CMK (cell line): ENCODE results near the gene MED22.
"Not testable (repeated sequence)": the region's sequence is repeated elsewhere in the genome, so short reads cannot be mapped to it uniquely, and the experiment has no call there.

Source experiments
- DNase-seq: peaks from one replicate; pipeline ENCODE4 v3.0.0-alpha.2; 2010; ENCODE audit warnings: low read depth

MED22 gene

DNA sequence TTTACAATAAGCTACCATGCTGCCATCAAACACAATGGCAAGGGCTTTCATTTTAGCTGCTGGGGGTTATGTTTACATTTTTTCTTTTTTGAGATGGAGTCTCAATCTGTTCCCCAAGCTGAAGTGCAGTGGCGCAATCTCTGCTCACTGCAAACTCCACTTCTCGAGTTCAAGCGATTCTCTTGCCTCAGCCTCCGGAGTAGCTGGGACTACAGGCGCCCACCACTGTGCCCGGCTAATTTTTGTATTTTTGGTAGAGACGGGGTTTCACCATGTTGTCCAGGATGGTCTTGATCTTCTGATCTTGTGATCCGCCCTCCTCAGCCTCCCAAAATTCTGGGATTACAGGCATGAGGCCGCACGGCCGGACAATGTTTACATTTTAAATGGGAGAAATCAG lies 13.0 kb downstream of the MED22 start:
- not testable (repeated sequence) for DNase-seq

GRCh38 chr9:133334161-133334560 lies 13.8 kb downstream of the MED22 start:
- DNase-seq: no peak

- DNase-seq: no peak
Observed at GRCh38 chr9:133333566-133333965, 14.4 kb downstream of the MED22 start.

GRCh38 chr9:133333011-133333410 lies 14.9 kb downstream of the MED22 start:
- no peak for DNase-seq

DNA sequence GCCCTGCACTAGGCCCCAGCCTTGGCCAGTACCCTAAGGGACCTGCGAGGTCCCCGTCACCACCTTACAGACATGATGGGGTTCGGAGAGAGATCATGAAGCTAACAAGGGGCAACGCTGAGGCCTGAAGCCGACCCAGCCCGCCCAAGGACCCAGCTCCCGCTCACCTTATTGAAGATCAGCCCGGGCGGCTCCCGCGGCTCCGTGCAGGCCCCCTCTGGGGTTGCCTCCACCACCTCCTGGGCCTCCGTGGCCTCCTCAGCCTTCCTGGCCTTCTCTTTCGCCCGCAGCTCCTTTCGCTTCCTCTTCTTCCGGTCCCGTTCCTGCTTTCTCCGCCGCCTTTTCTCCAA lies 15.6 kb downstream of the MED22 start:
- DNase-seq: no peak

DNA sequence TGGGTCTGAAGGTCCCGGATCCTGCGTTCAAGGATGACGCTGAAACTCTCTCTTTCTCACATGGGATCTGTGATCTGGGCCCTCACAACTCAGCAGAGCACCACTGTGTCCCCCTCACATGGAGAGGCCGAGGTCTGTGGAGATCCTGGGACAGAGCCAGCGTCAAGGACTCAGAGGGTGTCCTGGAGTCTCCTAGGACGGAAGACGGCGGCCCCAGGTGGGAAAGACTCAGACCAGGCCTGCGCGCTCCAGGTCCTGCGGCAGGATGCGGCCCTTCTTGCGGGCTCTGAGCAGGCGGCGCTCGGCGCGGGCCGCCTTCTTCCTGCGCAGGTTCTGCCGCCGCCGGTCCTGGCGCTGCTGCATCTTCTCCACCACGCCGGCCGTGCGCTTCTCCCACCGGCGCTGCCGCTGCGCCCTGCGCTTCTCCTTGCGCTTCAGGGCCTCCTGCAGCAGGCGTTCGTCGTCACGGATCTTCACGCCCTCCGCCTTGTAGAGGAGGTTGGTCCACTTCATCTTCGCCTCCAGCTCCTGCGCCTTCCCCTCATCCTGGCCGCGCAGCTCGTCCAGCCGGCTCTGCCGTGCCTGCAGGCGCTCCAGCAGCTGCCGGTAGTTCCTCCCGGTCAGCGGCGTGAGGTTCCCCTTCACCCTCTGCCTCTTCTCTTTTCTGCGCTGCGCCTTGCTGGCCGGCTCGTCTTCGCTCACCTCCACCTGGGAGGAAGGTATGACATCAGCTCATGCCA lies 16.1 kb downstream of the MED22 start:
- DNase-seq: no peak

DNA sequence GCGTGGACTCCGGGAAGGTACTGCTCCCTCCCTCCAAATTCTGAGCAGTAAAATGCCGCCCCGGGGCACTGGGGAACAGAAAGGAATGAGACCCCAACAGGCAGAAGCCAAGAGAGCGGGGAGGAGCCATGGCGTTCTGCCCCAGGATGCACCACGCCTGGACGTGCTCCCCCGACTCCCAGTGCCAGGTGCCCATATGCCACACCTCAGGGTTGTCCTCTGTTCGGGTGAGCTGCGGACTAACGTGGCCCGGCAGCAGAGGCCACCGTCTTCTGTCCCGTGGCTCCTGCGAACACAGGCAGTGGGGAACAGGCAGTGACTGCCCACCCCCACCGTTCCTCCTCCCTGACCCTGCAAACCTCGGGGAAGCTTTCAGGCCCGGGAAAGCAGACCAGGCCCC lies 16.7 kb downstream of the MED22 start:
- DNase-seq: no peak

DNA sequence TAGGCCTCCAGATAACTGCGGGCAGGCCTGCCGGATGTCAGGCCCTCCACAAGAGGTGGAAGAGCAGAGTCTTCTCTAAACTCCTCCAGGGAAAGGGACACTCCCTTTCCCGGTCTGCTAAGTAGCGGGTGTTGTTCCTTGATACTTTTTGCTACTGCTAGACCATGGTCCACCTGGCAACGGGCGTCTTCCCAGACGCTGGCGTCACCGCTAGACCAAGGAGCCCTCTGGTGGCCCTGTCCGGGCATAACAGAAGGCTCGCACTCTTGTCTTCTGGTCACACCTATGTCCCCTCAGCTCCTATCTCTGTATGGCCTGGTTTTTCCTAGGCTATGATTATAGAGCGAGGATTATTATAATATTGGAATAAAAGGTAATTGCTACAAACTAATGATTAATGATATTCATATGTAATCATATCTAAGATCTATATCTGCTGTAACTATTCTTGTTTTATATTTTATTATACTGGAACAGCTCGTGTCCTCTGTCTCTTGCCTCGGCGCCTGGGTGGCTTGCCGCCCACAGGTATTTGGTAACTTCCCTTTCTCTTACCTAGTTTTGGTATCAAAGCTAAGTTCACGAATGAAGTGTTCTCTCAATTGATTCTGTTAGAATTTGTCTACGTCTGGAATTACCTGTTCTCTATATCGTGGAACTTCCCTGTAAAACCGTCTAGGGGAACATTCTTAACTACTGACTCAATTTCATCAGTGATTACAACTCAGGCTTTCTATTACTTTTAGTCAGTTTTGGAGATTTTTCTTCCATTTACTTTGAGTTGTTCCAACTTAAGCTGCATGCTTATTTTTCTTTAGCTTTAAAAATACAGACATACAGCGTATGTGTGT lies 18.4 kb downstream of the MED22 start:
- DNase-seq: not testable (repeated sequence)

- DNase-seq: no peak
Observed at GRCh38 chr9:133327834-133328484, 20.0 kb downstream of the MED22 start.

- not testable (repeated sequence) for DNase-seq
Observed at GRCh38 chr9:133327021-133327420, 20.9 kb downstream of the MED22 start.

DNA sequence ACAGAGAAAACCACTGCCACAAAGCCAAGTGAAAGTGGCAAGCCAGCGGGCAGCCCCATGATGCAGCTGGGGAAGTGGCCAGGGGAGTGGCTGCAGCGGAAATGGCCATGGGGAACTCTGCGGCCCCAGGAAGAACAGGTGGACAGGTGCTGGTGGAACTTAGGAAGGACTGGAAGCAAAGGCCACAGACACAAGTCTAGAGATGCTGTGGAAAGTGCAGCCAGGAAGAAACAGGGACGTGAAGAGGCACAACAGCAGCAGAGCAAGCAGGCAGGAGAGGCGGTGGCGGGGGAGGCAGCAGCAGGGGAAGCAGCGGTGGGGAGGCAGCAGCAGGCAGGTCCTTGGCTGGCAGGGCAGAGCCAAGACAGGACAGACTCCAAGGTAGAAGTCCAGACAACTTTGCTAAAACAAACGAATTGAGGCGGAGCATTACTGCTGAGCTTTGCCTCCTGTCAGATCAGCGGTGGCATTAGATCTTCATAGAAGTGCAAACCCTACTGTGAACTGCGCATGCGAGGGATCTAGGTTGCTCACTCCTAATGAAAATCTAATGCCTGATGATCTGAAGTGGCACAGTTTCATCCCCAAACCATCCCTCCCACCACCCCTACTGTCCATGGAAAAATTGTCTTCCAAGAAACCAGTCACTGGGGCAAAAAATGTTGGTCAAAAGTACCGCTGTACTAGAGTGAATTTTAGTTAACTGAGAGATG lies 23.8 kb downstream of the MED22 start:
- DNase-seq: no peak

DNA sequence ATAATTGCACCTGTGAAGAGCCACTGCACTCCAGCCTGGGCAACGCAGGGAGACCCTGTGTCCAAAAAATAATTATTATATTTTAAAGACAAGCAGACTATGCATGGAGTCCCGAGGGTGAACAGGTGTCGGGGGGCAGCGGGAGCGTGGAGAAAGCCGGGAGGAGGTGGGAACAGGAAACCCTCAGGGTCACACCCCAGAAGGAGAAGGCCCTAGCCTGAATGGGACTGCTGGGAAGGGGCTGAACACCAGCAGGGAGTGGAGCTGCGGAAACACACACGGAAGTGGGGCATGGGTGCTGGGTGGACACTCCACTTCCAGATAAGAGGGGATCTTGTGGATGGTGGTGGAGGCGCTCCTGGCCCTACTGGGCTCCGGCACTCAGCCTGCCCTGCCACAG lies 24.7 kb downstream of the MED22 start:
- DNase-seq: no peak

DNA sequence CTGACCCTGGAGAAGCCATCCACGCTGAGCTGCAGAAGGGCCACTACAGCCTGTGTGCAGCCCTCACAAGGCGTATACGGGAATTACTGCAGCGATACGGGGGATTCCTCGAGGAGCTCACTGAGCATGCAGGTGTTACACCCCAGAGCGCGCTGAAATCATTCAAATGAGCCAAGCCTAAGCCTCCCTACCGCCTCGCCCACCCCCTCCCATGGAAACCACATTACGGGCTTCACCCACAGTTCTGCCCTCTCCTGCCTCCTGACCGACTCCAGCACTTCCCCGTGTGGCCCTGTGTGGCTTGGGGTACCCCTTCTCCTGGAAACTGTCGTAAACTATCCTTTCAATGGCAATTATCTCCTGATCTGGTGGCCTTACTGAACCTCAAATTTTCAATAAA lies 25.2 kb downstream of the MED22 start:
- no peak for DNase-seq

DNA sequence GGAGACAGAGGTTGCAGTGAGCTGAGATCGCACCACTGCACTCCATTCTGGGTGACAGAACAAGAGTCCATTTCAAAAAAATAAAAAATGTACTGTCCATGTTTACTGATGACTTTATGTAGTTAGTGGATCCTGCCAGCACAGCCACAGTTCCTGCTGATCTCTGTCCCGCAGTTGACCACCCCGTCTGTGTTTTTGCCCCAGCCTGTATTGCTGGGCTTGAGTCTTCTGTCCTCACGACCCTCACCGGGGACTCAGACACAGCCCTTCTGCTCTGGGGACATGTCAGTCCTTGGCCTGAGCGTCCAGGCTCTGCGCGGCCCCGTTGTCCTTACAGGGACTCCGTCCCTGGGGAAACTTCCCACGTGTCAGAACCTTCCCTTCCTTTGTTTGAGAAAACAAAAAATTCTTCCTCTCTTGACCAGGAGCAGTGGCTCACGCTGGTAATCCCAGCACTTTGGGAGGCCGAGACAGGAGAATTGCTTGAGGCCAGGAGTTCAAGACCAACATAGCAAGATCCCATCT lies 26.5 kb downstream of the MED22 start:
- DNase-seq: no peak

DNA sequence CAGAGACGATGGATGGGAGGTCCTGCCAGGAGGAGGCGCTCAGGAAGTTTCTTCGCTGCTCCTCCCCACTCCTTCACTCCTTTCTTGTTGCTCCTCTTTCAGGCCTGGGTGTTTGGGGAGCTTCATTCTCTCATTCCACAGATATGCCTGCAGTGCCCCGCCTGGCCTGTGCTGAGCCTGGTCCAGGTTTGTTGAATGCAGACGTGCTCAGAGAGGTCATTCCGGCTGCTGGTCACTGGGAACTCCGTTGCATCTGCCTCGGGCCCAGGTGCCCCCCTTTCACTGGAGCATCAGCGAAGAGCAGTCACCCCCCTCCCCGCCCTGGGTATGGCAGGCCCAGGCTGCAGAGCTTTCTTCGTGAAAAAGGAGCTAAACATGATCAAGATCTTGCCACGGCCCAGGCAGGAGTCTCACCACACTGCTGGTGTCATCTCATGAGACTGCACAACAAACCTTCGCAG lies 27.5 kb downstream of the MED22 start:
- no peak for DNase-seq

GRCh38 chr9:133317551-133317950 lies 30.4 kb downstream of the MED22 start:
- DNase-seq: not testable (repeated sequence)

DNA sequence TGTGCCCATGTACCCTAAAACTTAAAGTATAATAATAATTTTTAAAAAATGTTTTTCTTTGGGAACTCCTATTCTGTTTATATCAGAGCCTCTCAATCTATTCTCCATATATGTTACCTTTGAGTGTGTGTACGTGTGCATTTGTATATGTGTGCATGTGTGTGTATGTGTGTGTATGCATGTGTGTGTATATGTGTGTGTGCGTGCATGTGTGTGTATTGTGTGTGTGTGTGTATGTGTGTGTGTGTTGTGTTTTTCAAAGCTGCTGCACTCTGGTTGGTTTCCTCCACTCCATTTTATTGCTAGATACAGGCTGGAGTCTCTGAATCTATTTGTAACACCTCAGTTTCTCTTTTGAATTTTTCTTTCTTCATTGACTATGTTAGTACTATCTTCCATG lies 31.9 kb downstream of the MED22 start:
- no peak for DNase-seq

GRCh38 chr9:133309608-133310007 lies 38.3 kb downstream of the MED22 start:
- no peak for DNase-seq

- DNase-seq: no peak
Observed at GRCh38 chr9:133307301-133307700, 40.6 kb downstream of the MED22 start.

- no peak for DNase-seq
Observed at GRCh38 chr9:133306242-133307204, 41.4 kb downstream of the MED22 start.

- no peak for DNase-seq
Observed at GRCh38 chr9:133305731-133306130, 42.2 kb downstream of the MED22 start.
